ENCODE results near the gene ANKRD34A.

The ANKRD34A gene

DNA sequence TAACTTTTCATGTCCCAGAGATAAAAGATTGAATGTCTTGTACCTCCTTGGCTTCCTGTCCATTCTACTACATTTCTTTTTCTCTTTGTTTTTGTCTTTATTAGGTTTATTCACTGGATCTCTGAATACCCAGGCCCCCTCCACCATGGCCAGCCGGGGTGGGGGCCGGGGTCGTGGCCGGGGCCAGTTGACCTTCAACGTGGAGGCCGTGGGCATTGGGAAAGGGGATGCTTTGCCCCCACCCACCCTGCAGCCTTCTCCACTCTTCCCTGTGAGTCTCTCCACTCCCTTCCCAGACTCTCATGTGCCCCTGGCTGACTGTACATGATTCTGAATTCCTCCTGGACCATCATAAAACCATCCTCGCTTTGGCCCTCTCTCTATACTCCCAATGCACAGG, 10.3 kb upstream of the ANKRD34A start:
- no peak for DNase-seq

GRCh38 chr1:145972580-145972979, 8.2 kb upstream of the ANKRD34A start:
- no peak for DNase-seq

- DNase-seq = no peak
These were observed 2.9 kb upstream of the ANKRD34A start for GRCh38 chr1:145967288-145967687.

- DNase-seq = no peak
These were observed 857 bp upstream of the ANKRD34A start for GRCh38 chr1:145965119-145965744.

GRCh38 chr1:145963265-145964019, 933 bp downstream of the ANKRD34A start:
- DNase-seq = peak in 14 of 58 donors; percentile 2 to 36 (median 9)

DNA sequence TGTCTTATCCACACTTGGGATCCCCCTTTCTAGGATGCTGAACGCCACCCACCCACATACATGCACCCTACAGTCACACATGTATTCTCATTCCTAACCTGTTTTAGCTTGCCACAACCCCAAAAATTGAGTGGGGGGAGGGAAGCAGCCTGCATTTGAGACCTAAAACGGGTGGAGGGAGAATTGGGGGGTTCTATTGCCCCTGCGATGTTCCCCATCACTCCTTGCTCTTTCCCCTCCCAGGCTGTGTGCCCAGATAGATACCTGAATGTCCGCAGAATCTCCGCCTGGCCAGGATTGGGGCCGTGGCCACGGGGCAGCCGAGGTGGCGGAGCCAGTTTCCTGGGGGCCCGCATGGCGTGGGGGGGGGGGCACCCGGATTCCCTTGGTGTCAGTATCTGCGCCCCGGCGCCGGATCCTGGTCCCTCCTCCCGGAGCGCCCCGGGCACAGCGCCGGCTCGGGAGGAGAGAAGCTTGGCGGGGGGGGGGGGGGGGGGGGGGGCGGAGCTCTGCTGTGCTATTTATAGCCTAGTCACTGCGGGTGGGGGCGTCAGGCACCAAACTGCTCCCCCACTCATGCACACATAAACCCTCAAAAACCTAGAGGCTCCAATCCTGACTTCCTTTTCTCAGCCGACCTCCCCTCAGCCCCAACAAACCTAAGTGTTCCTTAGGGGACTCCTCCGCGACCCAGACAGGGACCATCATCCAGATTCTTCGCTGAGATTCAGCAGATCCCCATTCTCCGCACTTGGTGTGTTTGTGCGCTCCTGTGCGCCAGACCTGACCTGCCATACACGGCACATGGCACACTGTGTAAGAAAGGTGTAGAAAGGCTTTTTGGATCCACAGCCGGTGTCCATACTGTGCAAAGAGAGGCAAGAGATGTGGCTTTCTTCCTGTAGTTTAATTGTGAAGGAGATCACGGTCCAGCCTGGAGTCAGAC, 1.9 kb downstream of the ANKRD34A start:
- DNase-seq = peak in 56 of 58 donors; percentile 18 to 85 (median 72)

DNA sequence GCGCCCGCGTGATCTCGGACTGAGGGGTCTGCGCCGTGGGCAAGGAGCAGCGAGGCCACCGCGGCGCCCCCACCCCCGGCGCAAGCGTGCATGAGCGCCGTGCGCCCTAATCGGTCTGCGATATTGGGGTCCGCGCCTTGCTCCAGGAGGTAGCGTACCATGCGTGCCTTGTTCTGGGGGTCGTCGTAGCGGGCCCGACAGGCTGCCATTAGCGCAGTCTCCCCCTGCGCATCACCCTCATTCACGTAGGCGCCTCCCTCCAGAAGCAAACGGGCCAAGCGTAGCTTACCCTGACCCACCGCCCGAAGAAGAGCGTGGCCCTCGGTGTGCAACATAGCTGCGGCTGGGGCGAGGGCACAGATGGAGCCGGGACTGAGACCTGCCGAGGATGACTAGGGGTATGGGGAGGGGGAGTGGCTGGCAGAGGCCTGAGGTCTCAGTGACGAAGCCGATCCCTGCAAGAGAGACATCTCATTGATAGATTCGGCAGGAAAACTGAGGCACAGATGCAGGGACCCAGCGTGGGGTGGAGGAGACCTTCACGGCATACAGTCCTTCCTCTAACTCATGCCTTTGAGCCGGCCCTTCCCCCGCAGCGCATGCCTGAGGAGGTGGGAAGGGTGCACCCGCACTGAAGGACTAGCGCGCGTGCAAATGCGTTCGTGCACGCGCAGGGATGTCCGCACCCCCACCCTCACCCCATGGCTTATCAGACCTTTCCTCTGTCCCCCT, 2.8 kb downstream of the ANKRD34A start:
- peak in 55 of 58 donors; percentile 16 to 79 (median 50) for DNase-seq

GRCh38 chr1:145961109-145961424, 3.3 kb downstream of the ANKRD34A start:
- DNase-seq = peak in 3 of 58 donors; percentile 23 to 31 (median 25)

DNA sequence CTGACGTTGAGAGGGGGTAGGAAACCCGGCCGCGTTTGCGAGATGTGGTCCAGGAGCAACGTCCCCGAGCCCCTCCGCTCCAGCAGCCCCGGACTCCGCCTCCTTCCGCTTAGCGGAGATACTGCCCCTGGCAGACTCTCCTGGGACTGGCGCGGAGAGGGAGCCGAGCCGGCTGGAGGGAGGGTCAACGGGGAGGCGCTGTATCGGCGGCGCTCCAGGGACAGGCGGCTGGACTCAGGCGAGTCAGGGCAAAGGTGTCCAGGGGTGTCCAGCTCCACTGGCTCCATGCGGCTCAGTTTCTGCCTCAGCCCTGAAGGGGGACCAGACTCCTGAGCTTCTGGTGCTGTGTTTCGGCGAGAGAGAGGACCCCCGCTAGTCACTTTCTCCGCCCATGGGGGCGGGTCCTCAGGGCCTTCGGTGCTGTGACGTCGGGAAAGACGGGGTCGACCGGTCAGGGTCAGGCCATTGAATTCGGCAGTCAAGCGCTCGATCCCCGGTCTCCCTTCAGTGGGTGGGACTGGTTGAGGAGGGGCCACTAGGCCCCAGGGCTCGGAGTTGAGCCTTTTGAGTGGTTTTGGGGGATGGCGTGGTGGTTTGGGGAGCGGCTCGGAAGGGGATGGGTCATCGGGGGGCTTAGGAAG, 3.8 kb downstream of the ANKRD34A start:
- peak in 54 of 58 donors; percentile 7 to 83 (median 70) for DNase-seq

GRCh38 chr1:145959957-145960467, 4.4 kb downstream of the ANKRD34A start:
- DNase-seq = no peak

GRCh38 chr1:145959333-145959732, 5.0 kb downstream of the ANKRD34A start:
- DNase-seq = no peak

GRCh38 chr1:145958734-145959133, 5.6 kb downstream of the ANKRD34A start:
- DNase-seq = no peak

DNA sequence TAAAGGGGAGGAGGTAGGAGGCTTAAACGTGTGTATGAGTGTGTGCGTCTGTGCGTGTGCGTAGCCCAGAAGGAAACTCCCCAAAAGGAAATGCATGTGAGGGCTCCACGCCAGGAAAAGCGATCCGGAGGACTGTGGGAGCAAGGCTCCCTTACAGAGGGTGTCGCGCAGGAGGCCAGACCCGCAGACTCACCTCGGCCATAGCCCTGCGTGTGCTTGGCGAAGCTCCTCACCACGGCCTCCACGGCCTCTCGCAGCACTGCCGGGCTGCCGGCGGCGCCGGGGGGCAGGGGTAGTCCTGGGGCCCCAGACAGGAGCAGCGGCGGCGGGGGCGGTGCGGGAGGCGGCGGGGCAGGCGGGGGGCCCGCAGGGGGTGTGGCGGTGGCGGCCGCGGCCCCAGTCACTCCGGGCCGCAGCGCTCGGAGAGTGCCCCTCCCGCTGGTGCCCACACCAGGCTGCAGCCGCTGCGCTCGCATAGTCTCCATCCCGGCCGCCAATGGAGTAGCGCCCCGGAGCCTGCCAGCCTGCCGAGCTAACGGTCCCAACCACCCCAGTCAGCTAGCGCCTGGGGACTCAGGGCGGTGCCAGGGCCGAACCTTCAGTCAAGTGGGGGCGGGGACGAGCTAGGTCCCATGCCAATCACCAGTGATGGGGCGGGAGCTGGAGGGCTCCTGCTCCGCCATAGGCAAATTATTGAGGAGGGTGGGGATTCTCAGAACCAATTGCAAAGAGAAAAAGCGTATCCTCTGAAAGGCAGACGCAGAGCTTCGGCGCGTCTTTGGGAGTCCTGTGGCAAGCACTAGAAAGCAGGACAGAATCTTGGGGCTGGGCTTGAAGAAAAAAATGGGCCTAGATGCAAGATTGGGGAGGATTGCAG, 6.7 kb downstream of the ANKRD34A start, which contains the start of gene LIX1L:
TSS of gene LIX1L (minus strand) at position 575 of the 877 bp plus-strand sequence. CDS start at position 485, 90 bp downstream.
- DNase-seq = peak; percentile 62 to 98 (median 96)

GRCh38 chr1:145956781-145957442, 7.5 kb downstream of the ANKRD34A start:
- peak in 14 of 58 donors; percentile 4 to 28 (median 10) for DNase-seq

DNA sequence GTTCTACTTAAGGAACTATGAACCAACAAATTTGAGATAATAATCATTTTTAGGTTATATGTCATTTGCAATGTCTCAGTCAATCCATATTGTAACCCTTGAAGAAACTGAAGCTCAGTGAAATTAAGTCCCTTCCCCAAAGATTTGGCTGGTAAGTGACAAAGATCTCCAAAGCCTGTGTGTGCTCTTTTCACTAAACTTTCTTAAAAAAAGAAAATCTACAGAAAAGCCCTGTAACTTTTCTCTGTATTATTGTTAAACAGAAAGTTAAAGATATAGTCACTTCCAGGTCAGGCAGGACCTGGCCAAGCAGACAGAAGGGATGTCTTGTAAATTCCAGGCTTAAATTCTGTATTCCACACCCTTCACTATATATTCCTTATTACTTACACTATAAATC, 8.0 kb downstream of the ANKRD34A start:
- no peak for DNase-seq

- peak in 7 of 58 donors; percentile 4 to 32 (median 5) for DNase-seq
These were observed 8.9 kb downstream of the ANKRD34A start for GRCh38 chr1:145955436-145955835.

DNA sequence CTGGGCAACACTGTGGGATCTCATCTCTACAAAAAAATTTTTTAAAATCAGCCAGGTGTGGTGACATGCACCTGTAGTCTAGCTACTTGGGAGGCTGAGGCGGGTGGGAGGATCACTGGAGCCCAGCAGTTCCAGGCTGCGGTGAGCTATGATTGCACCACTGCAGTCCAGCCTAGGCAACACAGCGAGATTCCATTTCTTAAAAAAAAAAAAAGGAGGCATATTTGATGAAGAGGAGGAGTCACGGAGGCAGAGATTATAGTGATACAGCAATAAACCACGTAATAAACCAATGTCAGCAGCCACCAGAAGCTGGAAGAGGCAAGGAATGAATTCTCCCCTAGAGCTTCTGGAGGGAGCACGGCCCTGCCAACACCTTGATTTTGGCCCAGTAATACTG, 10.5 kb downstream of the ANKRD34A start:
- no peak for DNase-seq

GRCh38 chr1:145952903-145953302, 11.5 kb downstream of the ANKRD34A start:
- no peak for DNase-seq

GRCh38 chr1:145951526-145951925, 12.8 kb downstream of the ANKRD34A start:
- DNase-seq = no peak
